NCI-H128 (cell line): Measurements from ENCODE around the gene SLC25A53.
"Not testable (repeated sequence)": the region's sequence is repeated elsewhere in the genome, so short reads cannot be mapped to it uniquely, and the experiment has no call there.

Experiments
- DNase-seq: peaks from one replicate; lab custom pipeline; 2025; ENCODE audit not compliant: unreplicated experiment; lab: John Stamatoyannopoulos, UW

Gene SLC25A53

DNA sequence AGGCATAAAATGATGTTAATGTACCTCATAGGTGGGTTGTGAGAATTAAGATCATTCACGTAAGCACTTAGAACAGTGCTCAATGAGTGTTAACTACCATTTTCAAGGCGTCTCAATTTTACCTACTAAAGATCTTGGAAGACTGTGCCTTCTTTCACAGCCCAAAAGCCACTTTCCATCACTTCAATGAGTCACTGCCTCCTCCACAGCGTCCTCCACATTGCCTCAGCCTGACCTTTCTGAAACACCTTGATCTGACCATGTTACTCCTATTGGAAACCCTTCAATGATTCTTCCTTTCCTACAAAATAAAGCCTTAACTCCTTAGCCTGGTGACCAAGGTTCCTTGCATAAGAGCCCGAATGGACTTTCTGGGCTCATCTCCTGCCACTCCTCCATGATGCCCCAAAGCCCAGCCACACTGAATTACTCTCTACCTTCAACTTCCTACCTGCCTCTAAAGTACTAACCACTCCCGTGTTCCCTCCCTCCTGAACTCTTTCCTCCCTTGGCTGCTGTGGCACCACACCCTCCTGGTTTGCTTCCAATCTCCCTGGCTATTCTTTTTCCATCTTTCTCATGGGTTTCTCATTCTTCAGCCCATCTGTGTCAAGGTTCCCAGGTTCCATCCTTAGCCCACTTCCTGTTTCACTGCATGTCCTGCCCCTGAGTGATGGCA is 22.1 kb downstream of the SLC25A53 start:
- DNase-seq = no peak

DNA sequence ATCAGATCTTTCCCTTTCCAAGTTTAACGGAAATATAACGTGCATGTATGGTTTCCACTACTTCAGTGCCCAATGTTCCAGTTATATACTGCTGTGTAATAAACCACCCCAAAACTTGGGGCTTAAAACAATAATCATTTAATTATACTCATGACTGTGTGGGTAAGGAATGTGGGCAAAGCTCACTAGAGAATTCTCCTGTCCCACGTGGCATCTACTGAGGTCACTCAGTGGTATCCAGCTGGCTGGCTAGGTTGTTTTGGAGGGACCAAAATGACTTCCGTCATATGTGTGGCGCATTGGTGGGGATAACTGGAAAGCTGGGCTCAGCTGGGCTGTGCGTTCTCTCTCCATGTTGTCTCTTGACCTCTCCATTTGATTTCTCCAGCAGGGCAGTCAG is 26.0 kb downstream of the SLC25A53 start:
- DNase-seq = no peak

DNA sequence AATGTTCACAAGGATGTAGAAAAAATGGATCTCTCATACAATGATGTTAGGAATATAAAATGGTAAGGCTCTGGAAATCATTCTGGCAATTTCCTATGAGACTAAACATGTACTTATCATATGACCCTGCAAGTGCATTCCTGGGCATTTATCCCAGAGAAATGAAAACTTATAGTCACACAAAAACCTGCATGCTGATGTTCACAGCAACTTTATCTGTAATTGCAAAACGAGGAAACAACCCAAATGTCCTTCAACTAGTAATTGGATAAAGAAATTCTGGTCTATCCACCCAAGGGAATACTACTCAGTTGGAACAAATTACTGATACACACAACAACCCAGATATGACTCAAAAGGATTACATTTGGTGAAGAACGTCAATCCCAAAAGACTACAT is 30.0 kb downstream of the SLC25A53 start:
- no peak for DNase-seq

DNA sequence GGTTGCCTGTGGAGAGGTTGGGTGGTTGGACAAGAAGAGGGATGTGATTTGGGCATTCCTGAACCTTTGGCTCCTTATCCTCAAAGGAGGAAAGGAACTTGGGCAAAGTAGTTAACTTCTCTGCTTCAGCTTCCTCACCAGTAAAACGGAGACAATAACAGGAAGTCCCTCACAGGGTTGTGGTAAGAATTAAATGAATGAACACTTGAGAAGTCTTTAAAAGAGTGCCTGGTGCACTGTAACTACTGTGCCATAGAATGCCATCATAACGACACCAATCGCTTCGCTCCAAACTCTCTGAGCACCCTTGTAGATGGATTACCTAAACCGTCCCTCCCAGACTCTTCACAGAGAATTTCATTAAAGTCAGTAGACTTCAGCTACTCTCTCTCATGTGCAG is 34.0 kb downstream of the SLC25A53 start:
- no peak for DNase-seq

GRCh38 chrX:104118765-104119164 is 38.0 kb downstream of the SLC25A53 start:
- no peak for DNase-seq

GRCh38 chrX:104117759-104118158 is 39.0 kb downstream of the SLC25A53 start:
- DNase-seq = no peak

DNA sequence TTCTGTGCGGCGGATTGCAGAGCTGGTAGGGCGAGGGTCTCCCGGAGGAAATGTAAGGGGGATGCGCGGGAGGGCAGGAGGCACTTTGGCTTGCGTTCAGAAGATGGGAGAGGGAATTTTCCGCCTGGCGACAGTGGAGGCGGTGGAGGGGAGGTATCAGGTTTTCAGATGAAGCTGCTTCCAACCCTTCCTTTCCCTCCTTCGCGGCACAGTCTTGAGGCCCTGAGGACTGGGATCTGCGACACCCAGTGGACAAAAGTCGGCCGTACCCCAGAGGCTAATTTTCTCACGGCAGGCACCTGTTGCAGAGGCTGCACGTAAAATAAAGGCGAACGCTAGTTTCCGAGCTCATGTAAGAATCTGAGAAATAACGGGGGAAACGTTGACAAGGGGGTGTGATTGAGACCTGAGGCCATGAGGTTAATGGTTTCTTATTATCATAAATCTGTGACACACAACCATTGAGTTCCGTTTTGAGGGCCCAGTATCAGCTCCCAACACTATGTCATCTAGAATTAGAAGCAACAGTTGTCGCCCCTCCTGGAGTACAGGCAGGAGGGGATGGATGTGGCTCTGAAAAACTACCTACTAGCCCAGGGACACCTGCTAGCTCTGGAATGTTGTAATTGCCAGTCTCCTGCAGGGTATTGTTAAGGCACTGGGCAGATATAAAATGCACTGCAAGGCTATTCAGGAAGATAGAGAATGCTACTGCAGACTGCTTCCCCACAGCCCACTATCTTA is 43.4 kb downstream of the SLC25A53 start:
- DNase-seq = peak; percentile 2

- peak; percentile 53 for DNase-seq
Observed at GRCh38 chrX:104112326-104112951, 44.4 kb downstream of the SLC25A53 start, which contains the start of gene ZCCHC18. ZCCHC18 (plus strand) TSS chrX:104112523; CDS start chrX:104114112, 1,589 bp downstream.

GRCh38 chrX:104110491-104111240 is 46.1 kb downstream of the SLC25A53 start:
- not testable (repeated sequence) for DNase-seq

- no peak for DNase-seq
Observed at GRCh38 chrX:104108955-104109354, 47.9 kb downstream of the SLC25A53 start.

GRCh38 chrX:104105330-104106262 is 51.2 kb downstream of the SLC25A53 start:
- no peak for DNase-seq

DNA sequence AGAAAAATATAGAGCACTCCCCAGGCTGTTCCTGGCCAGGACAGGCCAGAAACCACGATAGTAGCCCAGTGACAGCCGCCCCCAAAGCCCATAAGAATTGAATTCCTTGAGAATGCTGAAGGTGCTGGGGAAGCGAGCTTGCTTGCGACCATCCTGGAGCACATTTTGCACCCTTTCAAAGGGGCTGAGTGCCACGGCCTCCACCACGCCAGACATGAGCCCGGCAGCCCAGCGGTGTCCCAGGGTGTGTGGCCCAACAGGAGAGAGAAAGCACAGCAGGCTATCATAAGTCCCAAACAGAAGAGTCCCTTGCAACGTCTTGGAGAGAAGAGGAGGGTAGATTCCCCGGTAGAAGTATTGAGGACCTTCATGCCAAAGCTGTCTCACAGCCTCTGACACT is 52.1 kb downstream of the SLC25A53 start:
- DNase-seq = no peak

GRCh38 chrX:104098919-104099318 is 57.9 kb downstream of the SLC25A53 start:
- DNase-seq = no peak

GRCh38 chrX:104098151-104098808 is 58.5 kb downstream of the SLC25A53 start:
- peak; percentile 54 for DNase-seq

- no peak for DNase-seq
Observed at GRCh38 chrX:104085919-104086318, 70.9 kb downstream of the SLC25A53 start.

DNA sequence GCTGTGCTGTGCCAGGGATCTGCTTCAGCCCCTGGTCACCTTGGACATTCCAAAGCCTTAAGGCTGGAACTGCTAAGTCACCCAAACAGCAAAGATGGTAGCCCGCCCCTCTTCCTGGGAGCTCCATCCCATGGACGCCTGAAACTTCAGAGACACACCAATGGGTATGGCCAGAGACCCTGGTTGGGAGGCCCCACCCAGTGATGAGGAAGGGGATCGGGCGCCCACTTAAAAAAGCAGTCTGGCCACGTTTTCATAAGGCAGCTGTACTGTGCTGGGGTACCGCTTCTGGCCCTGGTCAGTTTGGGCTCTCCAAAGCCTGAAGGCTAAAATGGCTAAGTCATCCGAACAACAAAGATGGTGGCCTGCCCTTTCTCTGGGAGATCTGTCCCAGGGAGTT is 71.3 kb downstream of the SLC25A53 start:
- DNase-seq = no peak

GRCh38 chrX:104084534-104085277 is 72.1 kb downstream of the SLC25A53 start:
- DNase-seq = no peak

DNA sequence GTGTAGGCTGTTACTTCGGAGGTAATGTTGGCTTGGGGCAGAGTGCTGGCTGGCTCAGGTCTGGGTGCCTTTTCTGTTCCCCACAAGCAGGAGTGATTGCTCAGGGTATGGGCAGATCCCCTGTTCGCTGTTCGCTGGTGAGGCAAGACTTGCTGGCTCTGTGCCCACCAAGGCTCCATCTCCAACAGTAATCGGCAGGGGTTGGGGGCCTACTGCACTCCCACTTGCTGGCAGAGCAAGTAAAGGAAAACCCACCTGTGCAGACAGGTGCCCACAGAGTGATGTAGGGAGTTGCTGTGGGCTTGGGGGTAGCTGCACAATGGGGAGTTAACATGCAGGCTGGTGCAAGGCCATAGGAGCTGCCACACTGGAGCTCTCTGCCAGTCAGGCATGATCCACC is 72.7 kb downstream of the SLC25A53 start:
- DNase-seq = no peak

DNA sequence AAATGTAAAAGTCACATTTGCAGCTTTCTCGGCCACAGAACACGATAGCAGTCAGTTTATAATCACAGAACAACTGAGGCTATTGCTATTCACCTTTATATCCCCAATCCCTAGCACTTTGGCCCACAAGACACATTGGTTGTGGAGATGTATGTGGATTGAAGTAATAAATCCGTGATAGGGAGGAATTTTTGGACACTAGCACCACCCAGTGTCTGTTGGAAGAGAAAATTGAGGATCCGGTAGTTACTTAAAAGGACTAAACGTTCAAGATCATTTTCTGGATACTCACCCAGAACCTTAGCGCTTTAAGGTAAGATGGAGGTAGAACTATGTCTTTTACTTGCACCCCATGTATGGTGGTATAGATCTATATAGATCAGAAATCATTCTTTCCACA is 79.0 kb downstream of the SLC25A53 start:
- DNase-seq = not testable (repeated sequence)
